Loucy (cell line): Measurements from ENCODE around the gene CACNG1.

Experiments used
- EZH2phosphoT487 ChIP-seq: fragments of 200-600 bp; IDR thresholded peaks from 2 replicates; pipeline ENCODE4 v1.6.1; 2018; ENCODE audit warnings: antibody characterized with exemption, mild to moderate bottlenecking, moderate library complexity, borderline replicate concordance
- TF ChIP-seq, protein P1 (sequence below): fragments of 200-600 bp; sonication (generic); conservative IDR thresholded peaks from 2 replicates; pipeline ENCODE4 v1.5.1; 2014; ENCODE audit warnings: mild to moderate bottlenecking, antibody characterized with exemption, low read length

DNA sequence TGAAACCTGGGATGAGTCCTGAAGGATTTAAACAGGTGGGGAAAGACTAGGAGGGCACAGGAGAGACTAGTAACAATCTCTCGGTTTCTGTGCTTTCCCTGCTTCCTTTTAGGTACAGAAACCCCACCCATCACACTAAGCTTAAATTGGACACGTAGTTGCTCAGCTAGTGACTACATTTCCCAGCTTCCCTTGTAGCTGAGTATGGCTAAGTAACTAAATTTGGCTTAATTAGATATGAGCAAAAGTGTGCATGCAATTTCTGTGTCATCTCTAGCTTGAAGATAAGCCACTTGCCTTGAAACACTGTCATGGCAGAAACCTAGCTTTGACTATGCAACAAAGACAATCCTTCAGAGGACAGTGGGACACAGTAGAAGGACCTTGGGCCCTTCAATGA lies 36.5 kb downstream of the CACNG1 start:
- TF ChIP-seq, protein P1, sequence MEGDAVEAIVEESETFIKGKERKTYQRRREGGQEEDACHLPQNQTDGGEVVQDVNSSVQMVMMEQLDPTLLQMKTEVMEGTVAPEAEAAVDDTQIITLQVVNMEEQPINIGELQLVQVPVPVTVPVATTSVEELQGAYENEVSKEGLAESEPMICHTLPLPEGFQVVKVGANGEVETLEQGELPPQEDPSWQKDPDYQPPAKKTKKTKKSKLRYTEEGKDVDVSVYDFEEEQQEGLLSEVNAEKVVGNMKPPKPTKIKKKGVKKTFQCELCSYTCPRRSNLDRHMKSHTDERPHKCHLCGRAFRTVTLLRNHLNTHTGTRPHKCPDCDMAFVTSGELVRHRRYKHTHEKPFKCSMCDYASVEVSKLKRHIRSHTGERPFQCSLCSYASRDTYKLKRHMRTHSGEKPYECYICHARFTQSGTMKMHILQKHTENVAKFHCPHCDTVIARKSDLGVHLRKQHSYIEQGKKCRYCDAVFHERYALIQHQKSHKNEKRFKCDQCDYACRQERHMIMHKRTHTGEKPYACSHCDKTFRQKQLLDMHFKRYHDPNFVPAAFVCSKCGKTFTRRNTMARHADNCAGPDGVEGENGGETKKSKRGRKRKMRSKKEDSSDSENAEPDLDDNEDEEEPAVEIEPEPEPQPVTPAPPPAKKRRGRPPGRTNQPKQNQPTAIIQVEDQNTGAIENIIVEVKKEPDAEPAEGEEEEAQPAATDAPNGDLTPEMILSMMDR, result no peak
- no peak for TF ChIP-seq EZH2phosphoT487
